ENCODE data around the gene LMO4. TPM values are rescaled to one million over a fixed set of nuclear protein-coding genes. Genes with fewer than 3 reads are reported as not detected.

LMO4 gene
- total RNA-seq, 1 donor from 2014 or later, result 52.3 TPM

DNA sequence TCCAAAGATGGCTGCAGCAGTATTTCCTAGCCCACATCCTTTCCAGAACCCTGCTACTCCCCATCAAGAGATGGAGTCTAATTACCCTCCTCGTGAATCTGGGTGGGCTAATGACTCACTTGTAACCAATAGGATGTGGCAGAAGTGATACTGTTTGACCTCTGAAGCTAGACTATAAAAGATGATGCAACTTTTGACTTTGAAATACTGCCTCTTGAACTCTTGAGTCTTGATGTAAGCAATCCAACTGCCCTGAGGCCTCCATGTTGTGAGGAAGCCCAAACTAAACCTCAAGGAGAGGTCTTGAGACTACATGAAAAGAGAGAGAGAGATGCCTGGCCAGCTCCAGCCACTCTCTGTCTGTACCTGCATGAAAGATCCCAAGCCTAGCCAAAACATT, 29.5 kb downstream of the LMO4 start:
- DNase-seq (ENCODE audit: low read depth), result no peak

DNA sequence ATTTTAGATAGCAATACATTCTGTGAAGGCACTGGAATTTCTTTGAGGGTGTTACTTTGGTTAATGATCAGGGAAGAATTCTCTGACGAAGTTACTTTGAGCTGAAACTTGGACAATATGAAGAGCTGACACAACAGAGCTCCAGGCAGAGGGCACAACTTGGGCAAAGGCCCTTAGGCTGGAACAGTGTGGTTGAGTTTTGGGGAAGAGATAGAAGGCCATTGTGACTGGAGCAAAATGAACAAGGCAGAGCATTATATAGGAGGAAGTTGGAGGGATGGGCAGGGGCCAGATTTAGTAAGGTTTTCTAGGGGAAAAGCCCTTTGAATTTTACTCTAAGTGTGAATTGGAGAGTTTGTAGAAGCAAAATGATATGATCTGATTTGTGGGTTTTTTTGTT, 30.9 kb downstream of the LMO4 start:
- DNase-seq (ENCODE audit: low read depth), result no peak

DNA sequence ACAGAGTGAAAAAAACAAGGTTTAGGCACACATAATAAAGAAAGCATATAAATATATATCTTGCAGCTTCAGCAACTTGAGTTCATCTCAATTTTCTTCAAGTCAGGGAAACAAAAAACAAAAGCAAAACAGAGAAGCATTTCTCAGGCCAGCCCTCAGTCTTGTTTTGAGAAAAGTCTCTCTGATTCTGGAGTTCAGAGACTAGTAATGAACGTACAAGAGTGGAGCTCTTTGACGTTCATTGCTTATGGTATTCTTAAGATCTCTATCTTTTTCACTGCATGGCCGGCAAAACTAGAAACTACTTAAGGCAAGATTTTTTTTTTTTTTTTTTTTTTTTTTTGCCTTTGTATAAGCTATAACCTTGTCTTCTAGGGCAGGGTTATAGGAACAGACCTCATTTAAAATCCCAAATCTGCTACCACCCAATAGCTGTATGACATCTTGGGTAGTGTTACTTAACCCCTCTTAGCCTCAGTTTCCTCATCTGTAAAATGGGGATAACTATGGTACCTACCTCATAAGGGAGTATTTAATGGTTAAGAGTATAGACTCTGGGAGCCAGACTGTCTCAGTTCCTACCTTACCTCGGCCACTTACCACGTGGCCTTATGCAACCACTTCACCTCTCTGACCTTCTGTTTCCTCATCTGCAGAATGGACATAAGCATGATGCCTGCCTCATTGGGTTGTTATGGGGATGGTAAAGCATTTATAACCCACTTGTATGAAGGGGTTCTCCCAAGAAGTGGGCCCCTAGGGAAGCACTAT, 33.6 kb downstream of the LMO4 start:
- no peak for DNase-seq (ENCODE audit: low read depth)

DNA sequence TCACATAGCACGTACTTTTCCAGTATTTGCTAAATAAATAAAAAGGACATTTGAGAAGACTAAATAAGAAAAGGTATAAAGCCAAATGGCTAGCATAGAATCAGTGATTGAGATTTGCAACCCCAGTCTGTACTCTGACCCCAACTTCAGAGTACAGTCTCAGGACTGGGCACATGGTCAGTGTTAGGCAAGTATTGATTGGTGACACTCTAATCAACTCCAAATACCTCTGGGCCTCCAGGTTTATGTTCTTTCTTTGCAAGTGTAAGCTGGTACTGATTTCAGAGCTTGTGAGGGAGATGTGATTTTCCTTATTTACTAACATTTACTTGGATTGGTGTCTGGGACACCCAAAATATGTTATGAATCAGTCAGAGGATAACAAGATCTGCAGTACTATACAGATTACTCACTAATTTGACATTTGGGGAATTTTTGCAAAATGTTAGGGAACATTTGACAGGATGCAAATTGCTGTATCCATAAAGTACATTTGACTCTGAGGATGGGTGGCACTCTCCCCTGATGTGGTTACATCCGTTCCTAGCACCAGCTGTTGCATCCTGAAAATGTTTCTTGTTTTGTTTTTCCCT, 34.2 kb downstream of the LMO4 start:
- no peak for DNase-seq (ENCODE audit: low read depth)

DNA sequence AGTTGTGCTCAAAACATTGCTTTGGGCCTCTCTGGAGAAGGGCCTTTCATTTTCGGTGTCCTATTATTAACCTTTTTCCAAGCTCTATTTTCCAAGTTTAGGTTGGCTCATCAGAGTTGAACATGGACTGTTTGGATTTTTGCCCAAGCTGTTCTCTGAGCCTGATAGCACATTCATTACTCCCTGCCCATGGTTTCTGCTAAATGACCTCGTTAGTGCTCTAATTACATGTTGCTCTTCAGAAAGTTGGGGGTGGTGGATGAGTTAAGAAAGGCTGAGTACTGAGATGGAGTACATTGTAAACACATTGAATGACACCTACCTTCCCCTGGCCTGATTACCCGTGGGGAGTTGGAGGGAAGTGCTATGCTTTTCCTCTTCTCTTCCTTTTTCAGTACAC, 38.9 kb downstream of the LMO4 start:
- DNase-seq (ENCODE audit: low read depth), result no peak

DNA sequence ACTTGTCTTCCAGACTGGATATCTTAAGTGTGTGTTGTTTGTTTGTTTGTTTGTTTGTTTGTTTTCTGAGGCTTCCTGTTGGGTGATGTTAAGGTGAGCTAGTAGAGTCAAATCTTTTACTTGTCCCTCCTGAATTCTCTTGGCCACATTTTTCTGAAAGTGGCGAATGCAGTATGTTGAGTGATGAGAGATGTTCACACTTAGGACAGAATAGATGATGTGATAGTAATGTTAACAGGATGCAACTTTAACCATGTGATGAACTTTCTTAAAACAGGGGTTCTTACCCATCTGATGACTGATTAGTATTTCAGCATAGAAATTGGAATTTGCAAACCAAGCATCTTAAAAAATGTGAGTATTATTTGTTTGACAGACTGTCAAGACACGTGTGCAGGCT, 40.2 kb downstream of the LMO4 start:
- DNase-seq (ENCODE audit: low read depth), result no peak

DNA sequence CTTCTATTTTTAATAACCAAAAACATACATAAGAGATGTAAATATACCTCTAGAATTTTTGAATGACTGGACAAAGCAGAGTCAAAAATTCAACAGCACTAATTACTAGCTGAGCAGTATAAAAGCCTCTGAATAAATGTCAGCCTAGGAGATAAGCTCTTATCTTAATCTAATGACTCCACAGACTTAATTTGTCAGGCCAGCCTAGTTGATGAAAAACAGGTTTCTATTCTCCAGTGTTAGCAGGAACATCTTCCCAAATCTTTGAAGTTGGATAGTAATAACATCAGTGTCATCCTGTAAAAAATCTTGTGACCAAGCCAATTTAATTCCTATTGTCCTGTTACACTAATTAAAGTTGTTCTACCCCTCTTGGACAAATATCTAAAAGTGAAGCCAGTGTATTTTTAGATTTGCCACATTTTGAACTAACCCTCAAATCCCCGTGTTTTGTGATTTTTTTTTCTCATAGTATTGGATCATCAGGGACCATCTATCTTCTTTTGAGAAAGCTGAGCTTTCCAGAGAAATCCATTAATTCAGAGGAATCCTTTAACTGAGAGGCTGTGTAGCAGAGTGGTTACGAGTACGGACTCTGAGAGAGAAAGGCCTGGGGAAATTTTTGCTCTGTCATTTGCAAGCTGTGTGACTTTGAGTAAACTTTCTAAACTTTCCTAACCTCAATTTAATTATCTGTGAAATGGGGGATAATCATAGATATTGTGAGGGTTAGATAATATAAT, 41.2 kb downstream of the LMO4 start:
- DNase-seq (ENCODE audit: low read depth), result no peak

DNA sequence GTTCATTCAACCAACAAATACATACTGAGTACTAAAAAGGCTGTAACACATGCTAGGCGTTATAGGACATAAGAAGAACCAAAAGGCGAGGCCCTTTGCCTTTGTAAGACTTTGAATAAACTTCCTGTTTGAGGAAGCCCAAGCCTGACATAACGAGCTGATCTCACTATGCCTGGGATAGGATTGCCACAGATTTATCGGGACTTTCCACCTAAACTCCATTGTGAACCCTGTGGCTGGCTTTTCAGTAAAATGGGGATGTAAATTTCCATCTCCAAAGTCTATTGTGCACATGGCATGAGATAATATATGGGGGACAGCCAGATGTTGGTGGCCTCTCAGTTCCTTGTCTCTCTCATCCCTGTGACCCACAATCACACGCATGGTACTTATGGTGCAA, 41.9 kb downstream of the LMO4 start:
- no peak for DNase-seq (ENCODE audit: low read depth)

DNA sequence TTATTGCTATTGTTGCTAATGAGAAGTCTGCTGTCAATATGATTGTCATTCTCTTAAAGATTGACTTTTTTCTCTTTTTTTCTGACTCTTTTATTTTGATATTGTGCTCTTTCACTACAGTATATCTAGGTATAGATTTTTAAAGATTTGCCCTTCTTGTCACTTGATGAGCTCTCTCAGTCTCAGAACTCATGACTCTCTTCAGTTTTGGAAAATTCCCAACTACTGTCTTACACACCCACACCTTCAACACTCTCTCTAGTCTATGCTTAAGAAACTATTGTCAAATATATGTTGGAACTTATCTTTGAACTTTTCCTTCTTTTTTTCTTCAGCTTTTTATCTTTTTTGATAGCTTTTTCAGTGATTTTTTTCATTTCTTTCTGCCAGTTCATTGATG, 50.6 kb downstream of the LMO4 start:
- no peak for DNase-seq (ENCODE audit: low read depth)

DNA sequence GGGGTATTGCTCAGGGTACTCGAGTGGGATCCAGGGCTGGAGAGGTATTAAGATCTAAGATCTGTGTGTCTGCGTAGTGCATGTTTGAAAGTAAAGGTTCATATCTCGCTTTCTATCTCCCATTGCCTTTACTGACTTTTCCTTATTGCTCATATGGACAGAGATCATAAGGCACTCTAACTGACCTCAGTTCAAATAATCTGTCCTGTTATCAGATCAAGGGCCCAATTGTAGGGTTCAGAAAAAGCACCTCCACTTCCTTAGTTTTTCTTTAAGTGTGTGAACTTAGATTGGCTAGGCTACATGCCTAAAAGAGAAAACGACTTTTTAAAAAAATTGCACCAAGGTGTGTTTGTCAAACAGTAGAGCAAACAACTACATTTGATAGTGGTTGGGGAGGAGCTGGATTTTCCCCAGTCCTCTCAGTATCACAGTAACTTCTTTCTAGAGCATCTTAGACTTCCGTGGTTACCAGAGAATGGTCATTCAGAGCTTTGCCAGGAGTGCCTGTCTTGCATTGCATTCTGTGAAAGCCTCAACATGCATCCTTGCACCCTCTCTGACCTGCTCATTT, 57.6 kb downstream of the LMO4 start:
- DNase-seq (ENCODE audit: low read depth), result no peak

DNA sequence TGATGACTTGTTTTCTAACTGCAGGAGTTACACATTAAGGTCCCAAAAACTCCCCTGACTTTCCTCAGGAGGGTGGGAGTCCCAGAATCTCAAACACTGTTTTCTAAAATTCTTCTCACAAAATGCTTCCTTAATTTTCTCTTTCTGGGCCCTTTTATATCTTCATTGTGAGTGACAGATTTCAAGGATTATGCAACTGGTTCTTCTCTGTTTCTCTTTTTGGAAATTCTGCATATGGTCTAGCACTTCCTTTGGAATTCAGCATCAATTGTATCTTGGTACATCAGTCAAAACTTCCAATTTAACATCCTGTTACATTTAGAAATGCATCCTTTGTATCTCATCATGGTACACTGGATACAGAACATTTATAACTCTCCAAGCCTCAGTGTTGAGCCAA, 59.7 kb downstream of the LMO4 start:
- DNase-seq (ENCODE audit: low read depth), result no peak

DNA sequence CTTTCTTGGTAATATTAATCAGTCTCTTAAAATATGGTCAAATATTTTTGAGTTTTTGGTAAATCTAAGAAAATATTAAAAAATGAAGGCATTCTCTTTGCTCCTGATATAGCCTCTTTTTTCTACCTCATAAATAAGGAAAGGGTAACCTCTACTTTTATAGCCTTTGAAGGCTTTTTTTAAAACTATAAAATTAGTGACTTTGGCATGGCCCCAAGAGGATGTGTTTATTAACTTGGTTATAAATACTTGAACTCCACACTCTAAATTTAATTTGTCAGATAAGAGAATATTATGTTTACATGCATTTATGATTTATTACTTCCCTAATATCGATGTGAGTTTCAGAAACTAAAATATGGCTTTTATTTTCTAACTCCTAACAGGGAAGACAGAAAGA, 60.3 kb downstream of the LMO4 start:
- no peak for DNase-seq (ENCODE audit: low read depth)

DNA sequence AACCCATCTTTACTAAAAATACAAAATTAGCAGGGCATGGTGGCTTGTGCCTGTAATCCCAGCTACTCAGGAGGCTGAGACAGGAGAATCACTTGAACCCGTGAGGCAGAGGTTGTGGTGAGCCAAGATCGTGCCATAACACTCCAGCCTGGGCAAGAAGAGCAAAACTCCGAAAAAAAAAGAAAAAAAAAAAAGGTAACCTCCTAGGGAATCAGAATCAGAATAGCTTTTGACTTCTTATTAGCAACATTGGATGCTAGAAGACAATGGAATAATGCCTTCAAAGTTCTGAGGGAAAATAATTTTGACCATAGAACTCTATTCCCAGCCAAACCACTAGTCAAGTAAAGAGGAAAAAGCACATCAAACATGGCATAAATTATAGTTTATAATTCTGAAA, 60.9 kb downstream of the LMO4 start:
- no peak for DNase-seq (ENCODE audit: low read depth)

DNA sequence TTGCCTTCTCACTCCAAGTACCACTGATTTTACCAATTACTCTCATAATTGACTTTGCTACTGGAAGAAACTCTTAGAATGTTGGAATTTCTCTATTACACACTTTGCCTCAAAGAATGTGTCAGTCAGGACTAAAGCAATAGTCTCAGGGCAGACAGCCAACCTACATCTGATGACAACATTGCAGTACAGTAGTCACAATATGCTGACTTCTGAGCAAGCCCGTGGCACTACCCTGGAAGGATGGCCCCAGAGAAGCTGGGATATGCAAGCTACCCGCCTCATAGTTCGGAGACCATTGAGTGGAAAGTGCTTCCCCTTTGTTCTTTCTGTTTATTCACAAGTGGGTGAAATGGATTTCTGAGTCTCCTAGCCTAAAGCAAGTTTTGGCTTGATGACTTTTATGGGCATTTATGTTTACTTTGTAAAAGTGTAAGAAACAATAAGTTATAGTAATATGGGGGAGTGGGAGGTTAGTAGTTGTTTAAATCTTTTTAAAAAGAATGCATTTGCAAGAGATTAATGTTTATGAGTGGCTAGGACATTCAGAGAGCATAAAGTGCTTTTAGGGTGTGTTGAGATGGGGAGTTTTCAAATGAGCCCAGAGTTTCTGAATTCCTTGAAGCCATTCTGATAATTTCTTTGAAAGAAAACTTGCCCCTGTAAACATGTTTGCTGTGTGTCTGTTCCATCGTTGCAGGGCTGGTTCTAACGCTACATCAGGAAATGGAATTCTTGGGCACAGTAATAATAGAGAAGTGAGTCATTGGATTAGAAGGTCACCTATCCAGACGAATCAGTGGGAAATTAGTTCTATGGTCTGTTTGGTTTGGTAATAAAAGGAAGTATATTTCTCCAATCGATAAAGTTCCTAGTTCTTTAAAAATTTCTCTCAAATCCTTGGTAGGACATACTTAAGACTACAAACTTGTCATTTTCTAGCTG, 63.8 kb downstream of the LMO4 start:
- DNase-seq (ENCODE audit: low read depth), result peak; percentile 91

DNA sequence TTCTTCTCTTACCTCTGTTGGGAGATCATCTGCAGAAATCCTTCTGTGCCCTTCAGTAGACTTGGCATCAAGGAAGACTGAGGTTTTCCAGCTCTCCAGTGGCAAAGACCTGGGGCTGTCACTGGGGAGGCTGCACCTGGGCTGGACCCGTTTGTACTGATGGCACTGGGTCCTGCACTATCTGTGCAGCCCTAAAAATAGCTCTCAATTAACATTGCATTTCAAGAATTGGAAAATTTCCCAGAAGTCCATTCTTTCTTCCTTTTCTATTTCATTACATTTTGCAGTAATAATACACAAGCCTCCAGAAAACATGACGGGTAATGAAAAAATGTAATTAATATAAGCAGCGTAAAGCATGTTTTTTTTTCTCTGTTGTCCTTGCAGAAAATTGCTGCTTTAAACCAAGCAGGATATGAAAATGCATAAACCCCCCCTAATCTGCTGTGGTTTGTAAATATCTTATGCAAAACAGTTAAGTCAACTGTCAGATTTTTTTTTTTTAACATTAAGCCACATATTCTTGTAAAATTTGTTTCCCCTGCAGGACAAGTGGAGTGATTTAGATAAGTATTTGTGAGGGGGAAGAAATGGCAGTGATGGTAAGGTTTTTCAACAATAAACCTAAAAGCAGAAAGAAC, 64.9 kb downstream of the LMO4 start:
- DNase-seq (ENCODE audit: low read depth), result no peak

DNA sequence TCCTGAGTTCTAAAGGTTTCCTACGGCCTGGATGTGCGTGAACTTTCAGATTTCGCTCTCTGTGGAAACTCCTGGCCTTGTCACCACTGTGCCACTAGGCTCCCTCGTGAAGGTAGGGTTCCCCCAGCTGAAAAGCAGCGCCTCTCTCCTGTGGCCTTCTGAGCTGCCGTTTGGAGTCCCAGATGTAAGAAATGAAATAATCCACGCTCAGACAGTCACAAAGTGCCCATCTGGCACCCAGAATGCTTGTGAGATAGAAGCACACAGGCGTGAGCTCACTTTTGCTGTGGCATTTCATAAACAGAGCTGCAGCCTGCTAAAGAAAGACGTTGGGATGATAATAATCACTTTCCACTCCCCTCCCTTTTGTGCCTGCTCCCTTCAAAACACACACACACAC, 65.8 kb downstream of the LMO4 start:
- no peak for DNase-seq (ENCODE audit: low read depth)

DNA sequence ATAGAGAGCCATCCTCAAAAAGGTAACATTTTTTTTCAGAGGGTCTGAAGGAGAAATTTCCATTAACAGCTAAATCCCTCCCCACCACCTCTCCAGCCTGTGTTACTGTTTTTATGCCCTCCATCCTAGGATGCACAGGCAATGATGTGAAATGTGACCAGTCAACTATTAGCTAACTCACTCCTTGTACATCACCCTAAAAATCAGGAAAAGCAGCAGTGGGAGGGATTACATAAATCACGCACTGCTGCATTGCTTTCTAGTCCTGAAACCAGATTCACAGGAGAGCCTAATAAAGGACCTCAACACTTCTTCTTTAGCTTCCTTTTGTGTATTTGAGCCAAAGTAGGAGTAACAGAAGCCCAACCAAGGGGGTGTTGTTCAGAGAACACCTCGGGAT, 66.3 kb downstream of the LMO4 start:
- no peak for DNase-seq (ENCODE audit: low read depth)
